Uterus (tissue), 2 donors: ENCODE results near the gene ARL4D.

Source experiments
- POLR2A ChIP-seq, 2 donors: fragments of 450-650 bp; IDR thresholded peaks; one replicate each; pipeline ENCODE4 v1.6.1; 2016; ENCODE audit warnings: antibody characterized with exemption in 2 of 2, mild to moderate bottlenecking in 1 of 2, moderate library complexity in 1 of 2
- TF ChIP-seq, protein P1 (sequence below), 4 experiments: fragments of 200-600 bp in 2 of 4; fragments of 450-650 bp in 2 of 4; sonication (generic) in 2 of 4; IDR thresholded peaks; one replicate each; pipeline ENCODE4 v1.5.1; 2016 to 2019; ENCODE audit warnings: antibody characterized with exemption in 4 of 4, mild to moderate bottlenecking in 2 of 4, moderate library complexity in 1 of 4

DNA sequence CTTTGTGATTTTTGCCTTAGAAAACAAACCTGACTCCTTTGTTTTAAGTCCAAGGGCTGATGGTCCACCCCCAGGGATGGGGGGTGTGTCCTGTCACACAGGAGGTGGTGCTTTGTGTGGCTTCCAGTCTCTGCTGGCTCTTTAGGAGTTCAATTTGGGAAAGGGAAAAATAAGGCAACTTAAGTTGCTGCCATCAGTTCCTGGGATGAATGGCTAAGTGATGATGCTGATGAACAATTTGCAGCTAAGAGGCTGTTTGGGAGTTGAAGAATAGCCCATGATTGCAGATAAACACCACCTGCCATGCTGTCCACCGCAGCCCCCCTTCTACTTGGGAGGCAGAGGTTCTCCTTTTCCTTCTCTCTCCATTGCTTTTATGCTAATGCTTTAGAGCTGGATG lies 40.2 kb downstream of the ARL4D start:
- TF ChIP-seq, protein P1, sequence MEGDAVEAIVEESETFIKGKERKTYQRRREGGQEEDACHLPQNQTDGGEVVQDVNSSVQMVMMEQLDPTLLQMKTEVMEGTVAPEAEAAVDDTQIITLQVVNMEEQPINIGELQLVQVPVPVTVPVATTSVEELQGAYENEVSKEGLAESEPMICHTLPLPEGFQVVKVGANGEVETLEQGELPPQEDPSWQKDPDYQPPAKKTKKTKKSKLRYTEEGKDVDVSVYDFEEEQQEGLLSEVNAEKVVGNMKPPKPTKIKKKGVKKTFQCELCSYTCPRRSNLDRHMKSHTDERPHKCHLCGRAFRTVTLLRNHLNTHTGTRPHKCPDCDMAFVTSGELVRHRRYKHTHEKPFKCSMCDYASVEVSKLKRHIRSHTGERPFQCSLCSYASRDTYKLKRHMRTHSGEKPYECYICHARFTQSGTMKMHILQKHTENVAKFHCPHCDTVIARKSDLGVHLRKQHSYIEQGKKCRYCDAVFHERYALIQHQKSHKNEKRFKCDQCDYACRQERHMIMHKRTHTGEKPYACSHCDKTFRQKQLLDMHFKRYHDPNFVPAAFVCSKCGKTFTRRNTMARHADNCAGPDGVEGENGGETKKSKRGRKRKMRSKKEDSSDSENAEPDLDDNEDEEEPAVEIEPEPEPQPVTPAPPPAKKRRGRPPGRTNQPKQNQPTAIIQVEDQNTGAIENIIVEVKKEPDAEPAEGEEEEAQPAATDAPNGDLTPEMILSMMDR (IDR thresholded peaks at IDR 0.05): no peak
- no peak for TF ChIP-seq POLR2A (IDR thresholded peaks at IDR 0.05)
